GM19397 (cell line): ENCODE measurements around the gene RAB40C.

Experiments used
- ATAC-seq: cut with Tn5 transposase; IDR thresholded peaks from one replicate; pipeline ENCODE4 v1.9.1; 2021; ENCODE audit warnings: mild to moderate bottlenecking, moderate library complexity; ENCODE audit not compliant: unreplicated experiment

RAB40C gene

DNA sequence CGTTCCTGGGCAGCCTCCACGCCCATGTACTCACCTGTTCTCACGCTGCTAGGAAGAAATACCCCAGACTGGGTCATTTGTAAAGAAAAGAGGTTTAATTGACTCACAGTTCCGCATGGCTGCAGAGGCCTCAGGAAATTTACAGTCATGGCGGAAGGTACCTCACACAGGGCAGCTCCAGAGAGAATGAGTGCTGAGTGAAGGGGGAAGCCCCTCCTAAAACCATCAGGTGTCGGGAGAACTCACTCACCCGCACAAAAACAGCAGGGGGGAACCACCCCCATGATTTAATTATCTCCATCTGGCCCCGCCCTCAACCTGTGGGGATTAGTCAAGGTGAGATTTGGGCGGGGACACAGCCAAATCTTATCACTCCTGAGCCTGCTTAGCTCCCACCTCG, 18.2 kb downstream of the RAB40C start:
- no peak for ATAC-seq

DNA sequence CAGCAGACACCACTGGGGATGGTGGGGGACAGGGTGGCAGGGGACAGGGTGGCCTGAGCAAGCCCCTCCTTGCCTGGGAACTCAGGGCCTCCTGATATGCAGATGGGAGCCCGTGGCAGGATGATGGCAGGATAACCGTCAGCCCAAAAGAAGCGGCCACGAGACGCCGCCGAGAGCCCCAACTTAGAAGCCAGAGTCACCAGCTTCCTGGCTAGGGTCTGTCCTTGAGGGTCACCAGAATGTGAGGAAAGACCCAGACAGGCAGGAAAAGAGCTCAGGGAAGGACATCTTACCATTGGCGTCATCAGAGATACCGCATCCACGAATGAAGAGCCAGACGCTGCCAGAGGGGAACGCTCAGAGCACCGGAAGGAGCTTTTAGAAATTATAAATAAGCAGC, 19.4 kb downstream of the RAB40C start:
- ATAC-seq: no peak

GRCh38 chr16:609984-610383, 20.1 kb downstream of the RAB40C start:
- no peak for ATAC-seq

DNA sequence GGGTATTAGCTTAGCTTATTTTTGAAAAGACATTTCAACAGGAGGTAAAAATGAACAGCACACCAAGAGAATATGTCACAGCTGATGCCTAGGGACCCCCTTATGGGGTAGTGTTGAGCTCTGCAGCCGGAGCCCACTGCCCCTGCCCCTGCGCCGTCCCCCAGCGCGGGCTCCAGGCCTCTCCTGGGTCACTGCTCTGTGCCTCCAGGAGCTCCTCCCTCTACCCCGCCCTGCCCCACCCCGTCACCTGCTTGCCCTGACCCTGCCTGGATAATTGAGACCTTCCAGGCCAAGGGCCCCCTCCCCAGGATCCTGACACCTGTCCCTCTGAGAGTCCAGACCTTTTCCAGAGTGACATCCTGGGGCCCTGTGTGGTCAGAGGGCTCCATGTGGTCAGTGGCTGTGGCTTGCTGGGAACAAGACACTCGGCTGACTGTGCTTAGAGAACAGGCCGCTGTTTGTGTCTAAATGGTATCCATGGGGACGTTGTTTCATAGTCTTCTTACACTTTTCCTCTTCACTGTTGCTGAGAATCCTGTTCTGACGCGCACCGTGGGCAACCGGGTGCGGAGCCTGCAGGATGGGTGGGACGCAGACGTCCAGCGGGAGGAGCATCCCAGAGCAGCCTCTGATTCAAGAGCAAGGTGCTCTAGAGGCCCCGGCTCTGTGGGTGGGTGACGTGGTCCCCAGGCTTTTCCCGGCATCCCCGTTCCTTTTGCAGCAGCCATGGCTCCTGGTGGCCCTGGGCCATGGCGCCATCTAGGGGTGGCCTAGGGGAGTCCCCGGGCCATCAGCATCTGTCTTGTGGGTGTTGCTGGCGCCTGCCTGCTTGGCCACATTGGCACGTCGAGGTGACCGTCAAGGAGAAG, 20.9 kb downstream of the RAB40C start:
- no peak for ATAC-seq

GRCh38 chr16:615122-615521, 25.3 kb downstream of the RAB40C start:
- ATAC-seq: no peak

DNA sequence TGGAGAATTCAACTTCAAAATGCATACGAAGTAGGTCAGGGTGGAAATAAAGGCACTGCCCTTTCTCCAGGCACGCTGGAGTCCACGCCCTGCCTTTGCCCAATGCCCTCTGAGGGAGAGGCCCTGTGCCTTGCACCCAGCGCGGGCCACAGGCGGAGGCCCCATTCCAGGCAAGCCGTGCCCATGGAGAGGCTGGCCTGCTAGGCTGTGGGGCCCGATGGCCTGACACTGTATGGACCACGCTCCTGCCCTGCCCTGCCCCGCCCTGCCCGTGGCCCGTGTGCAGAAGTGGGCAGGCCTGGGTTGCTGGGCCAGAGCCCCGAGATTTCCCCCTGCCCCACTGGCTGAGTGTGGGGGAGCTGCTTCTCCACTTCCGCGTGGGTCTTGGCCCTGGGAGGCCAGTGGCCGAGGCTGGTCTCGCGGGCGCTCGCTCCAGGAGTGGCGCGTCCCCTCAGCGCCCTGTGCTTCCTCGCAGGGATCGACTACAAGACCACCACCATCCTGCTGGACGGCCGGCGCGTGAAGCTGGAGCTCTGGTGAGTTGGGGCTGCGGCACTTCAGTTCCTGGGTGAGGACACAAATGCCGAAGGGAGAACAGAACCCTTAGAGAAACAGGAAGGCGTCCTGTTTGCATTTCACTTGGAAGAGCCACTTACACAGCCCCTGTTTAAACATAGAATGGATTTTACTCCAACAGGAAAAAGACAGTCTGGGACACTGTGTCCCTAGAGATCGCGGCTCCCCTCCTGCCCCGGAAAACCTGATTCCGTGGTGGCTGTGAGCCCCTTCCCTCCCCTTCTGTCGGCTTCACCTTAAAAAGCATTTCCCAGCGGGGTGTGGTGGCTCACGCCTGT, 27.1 kb downstream of the RAB40C start:
- ATAC-seq: no peak

DNA sequence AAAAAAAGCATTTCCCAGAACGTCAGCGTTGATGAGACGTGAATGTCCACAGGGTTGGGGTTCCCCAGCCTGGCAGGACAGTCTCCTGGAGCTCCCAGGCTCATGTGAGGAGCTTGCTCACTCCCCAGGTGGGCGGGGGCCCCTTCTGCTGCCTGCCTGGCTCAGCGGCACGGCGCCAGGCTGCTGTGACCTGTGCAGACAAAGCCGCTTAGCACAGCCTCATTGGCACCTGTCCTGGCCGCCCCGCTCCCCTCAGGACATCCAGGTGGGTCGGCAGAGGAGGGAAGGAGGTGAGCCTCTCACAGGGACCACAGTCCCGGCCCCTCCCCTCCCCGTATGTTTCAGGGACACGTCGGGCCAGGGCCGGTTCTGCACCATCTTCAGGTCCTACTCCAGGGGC, 28.0 kb downstream of the RAB40C start:
- ATAC-seq: no peak

GRCh38 chr16:619476-620100, 29.7 kb downstream of the RAB40C start:
- ATAC-seq: no peak

GRCh38 chr16:620700-621525, 31.0 kb downstream of the RAB40C start:
- ATAC-seq: no peak

DNA sequence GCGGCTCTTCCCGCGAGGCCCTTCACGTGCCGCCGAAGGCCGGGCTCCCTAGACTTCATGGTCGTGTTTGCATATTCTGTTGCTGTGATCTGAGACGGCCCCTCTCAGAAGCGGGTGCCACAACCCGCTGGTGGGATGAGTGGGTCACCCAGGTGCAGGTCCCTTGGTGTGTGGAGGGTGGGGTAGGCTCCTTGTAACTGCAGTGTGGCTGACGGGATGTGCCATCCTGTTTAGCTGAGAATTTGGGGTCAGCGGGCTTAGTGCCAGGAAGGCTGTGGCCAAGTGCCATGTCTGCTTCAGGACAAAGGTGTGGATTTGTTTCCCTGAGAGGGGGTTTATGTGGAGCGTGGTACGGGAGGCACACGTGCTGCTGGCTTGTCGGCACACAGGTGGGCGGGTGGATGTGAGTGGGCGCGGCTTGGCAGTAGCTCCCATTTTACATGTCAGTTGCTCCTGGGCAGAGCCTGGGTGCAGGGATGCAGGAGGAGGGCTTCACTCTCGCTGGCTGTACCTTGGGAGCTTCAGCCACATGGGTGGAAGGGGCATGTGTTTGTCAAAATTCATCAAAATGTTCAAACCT, 31.8 kb downstream of the RAB40C start:
- no peak for ATAC-seq

GRCh38 chr16:622920-623280, 33.0 kb downstream of the RAB40C start:
- no peak for ATAC-seq

- no peak for ATAC-seq
Observed at GRCh38 chr16:624526-625070, 34.7 kb downstream of the RAB40C start.

DNA sequence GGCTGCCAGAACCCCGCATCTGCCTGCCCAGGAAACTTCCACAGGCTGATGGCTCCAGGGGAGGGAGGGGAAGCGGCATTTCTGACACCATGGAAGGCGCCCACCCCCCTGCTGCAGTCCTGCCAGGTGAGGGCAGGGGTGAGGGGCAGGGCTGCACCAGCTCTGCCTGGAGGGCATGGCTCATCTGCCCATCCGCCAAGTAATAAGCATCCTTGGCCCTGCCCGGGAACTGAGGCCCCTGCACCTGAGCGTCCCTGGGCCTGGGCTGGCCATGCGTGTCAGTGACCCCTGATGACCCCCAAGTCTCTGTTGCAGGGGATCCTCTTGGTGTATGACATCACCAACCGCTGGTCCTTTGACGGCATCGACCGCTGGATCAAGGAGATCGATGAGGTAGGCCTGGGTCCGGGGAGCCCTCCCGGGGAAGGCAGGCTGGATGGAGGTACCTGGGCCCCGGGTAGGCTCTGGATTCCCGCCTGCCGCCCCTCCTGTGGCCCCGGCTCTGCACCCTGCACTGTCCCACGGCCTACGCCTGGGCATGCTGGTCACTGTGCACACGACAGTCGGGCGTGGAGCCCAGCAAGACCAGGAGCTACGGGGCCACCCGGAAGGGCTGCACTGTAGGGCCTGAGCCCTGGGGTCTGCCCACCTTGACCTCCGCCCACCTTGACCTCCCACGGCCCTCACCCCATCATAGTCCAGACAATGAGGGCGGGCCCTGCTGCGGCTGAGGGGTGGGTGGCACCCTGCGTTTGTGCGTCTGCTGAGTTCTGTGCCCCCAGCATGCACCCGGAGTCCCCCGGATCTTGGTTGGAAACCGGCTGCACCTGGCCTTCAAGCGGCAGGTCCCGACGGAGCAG, 35.5 kb downstream of the RAB40C start:
- no peak for ATAC-seq

DNA sequence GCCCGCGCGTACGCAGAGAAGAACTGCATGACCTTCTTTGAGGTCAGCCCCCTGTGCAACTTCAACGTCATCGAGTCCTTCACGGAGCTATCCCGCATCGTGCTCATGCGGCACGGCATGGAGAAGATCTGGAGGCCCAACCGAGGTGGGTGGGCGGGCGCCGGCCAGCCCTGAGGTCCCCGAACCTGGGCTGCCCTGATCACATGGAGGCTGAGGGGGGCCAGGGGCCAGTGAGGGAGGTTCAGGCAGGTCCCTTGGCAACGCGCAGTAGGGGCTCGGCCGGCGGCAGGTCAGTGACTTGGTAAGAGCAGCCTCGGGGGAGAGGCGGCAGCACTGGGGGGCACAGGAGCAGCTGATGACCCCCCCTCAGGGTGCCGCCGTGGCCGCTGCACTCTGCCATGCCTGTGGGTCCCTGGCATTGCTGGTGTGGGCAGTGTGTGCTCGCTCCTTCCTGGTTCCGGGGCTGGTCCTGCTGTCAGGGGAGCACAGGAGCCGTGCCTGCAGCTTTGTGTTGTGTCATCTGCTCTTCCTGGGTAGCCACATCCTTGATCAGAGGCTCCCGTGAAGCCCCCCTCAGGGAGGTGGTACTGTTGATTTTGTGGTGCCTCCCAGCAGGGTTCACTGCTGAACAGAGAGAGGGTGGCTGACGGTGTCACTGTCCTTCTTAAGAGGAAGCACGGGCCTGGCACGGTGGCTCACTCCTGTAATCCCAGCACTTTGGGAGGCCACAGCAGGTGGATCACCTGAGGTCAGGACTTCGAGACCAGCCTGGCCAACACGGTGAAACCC, 36.3 kb downstream of the RAB40C start:
- ATAC-seq: no peak

DNA sequence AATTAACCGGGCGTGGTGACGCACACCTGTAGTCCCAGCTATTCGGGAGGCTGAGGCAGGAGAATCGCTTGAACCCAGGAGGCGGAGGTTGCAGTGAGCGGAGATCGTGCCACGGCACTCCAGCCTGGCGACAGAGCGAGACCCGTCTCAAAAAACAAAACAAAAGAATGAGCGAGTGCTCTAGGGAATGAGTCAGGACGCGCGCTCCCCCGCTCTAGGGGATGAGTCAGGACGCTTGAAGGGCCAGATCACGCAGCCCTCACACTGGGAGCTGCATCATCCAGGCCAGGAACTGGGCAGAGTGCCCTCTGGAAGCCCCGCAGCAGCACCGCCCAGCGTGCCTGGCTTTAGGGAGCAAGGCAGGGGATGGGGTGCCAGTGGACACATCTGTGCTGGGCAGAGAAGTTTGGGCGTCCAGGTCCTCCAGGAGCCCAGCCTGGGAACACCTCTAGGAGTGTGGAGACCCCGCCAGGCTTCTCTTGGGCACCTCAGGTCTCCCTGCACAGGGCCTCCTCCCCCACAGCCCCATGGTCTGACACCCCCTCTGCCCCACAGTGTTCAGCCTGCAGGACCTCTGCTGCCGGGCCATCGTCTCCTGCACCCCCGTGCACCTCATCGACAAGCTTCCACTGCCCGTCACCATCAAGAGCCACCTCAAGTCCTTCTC, 37.1 kb downstream of the RAB40C start:
- ATAC-seq: no peak

GRCh38 chr16:627454-628239, 37.8 kb downstream of the RAB40C start:
- no peak for ATAC-seq
